Superior temporal gyrus (tissue), 1 donor: ENCODE data around the gene LIPT2.
A peak's percentile ranks its signal among the peaks of the same experiment; 100 is the strongest.
"Not testable (repeated sequence)": the region's sequence is repeated elsewhere in the genome, so short reads cannot be mapped to it uniquely, and the experiment has no call there.

Experiments
- DNase-seq: peaks from one replicate; pipeline ENCODE4 v3.0.0-alpha.2; 2016; ENCODE audit errors: extremely low spot score

LIPT2 gene

GRCh38 chr11:74492974-74493790, at the start of gene LIPT2:
TSS of gene LIPT2 (minus strand) at chr11:74493724. CDS start at chr11:74493703, 21 bp downstream.
- DNase-seq: peak; percentile 85

GRCh38 chr11:74541466-74541865, 47.9 kb upstream of the LIPT2 start:
- no peak for DNase-seq

GRCh38 chr11:74540270-74540669, 46.7 kb upstream of the LIPT2 start:
- DNase-seq: no peak

DNA sequence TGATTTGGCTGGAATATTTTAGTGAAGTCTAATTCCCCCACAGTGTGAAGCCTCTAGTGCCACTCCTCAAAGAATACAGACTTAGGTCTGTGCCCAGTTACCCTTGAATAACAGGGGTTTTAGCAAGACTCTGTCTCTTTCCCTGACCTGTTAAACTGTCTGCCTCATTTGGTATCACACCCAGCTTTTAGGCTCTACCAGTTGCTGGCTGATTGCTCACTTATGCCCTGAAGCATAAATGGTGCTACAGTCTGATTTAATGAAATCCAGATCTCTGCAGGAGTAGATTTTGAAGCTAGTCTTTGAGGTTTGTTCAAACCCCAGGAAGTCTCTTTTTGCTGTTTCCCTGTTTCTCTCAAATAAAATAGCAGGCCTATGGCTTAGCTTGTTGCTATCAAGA, 45.2 kb upstream of the LIPT2 start:
- DNase-seq: no peak

GRCh38 chr11:74535371-74536160, 42.0 kb upstream of the LIPT2 start:
- no peak for DNase-seq

DNA sequence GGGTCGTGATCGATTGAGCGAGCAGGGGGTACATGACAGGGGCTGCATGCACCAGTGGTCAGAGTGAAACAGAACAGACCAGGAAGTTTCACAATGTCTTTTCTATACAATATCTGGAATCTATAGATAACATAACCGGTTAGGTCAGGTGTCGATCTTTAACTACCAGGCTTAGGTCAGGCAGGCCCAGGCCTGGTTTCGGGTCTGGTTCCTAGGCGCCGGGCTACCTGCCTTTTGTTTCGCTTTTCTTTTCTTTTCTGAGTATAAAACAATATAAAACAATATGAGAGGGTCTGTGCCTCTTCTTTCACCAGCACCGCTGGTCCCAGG, 41.4 kb upstream of the LIPT2 start:
- DNase-seq: not testable (repeated sequence)

- no peak for DNase-seq
These were observed 40.9 kb upstream of the LIPT2 start for GRCh38 chr11:74534216-74534945.

- DNase-seq: no peak
These were observed 39.9 kb upstream of the LIPT2 start for GRCh38 chr11:74533421-74533820.

DNA sequence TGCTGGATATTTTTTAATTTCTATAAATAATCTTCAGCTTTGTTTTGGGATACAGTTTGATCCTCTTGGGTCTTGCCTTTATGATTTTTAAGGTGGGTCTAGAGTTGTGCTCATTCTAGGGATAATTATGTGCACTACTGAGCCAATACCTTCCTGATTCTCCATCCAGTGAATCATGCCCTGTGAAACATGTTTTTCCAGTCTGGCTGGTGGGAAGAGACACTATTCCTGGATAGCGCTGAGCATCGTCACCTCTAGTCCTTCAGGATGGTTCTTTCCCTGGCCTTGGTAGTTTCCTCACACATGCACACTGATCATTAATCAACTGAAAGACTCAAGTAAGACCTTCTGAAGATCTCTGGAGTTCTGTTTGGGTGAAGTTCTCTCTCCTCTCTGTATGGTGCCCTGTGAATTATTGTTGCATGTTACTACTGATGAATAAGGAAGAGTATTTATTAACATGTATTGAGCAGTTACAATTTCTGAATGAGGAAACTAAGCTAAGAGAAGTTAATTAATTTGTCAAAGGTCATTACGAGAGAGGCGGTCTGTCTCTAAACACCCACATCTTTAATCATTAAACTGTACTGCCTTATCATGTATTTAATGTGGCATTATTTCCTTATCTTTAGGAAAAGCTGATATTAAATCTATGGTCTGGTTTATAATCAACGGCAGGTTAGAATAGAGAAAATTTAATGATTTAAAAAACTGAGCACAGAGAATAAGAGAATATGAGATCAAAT, 39.1 kb upstream of the LIPT2 start:
- DNase-seq: no peak

- no peak for DNase-seq
These were observed 31.5 kb upstream of the LIPT2 start for GRCh38 chr11:74524978-74525377.

- DNase-seq: no peak
These were observed 31.0 kb upstream of the LIPT2 start for GRCh38 chr11:74524501-74524900.

GRCh38 chr11:74522776-74523175, 29.3 kb upstream of the LIPT2 start:
- no peak for DNase-seq

DNA sequence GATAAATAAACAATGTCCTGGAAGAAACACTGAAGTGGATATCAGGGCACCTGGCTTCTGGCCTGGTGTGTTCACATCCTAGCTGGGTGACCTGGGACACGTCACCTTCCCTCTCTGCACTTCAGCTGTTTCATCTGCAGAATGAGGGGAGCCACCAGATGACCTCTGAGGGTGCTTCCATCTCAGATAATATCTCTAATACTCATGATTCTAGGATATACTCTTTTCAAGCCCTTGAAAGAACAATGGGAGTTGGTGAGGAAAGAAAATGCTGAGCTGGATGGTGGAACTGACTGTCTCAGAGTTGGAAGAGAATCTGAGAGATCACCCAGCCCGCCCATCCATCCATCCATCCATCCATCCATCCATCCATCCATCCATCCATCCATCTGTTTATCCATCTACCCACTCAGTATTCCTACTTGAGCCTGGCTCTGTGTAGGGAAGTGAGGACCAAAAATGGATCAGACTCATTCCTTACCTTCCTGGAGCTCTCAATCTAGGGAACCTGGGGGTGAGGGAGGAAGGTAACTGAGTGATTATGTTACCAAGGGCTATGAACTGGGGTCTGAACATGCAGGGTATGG, 28.2 kb upstream of the LIPT2 start:
- DNase-seq: no peak

GRCh38 chr11:74520927-74521665, 27.6 kb upstream of the LIPT2 start:
- no peak for DNase-seq

- no peak for DNase-seq
These were observed 26.8 kb upstream of the LIPT2 start for GRCh38 chr11:74520316-74520715.

- DNase-seq: no peak
These were observed 26.2 kb upstream of the LIPT2 start for GRCh38 chr11:74519710-74520109.

DNA sequence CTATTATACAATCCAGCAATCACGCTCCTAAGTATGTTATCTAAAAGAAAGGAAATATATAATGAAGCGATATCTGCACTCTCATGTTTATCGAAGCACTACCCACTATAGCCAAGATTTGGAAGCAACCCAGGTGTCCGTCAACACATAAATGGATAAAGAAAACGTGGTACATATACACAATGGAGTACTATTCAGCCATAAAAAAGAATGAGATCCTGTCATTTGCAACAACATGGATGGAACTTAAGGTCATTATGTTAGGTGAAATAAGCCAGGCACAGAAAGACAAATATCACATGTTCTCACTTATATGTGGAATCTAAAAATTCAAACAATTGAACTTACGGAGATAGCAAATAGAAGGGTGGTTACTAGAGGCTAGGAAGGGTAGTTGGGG, 24.1 kb upstream of the LIPT2 start:
- not testable (repeated sequence) for DNase-seq

DNA sequence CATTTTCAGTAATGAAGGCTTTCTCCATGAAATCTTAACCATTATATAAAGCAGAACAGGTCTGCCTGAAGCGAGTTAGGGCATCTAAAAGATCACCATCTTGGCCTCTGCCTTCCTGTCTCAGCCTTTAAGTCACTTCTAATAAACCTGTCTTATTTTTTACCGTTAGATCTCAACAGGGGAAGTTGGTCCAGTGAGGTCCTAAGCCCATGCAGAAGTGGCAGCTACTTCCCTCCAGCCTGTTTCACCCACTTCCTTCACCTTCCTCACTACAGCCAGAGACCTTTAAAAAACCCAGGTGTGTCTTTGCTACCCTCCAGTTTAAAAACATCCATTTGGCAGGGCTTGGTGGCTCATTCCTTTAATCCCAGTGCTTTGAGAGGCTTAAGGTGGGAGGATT, 14.1 kb upstream of the LIPT2 start:
- DNase-seq: no peak

- no peak for DNase-seq
These were observed 13.3 kb upstream of the LIPT2 start for GRCh38 chr11:74506823-74507222.

DNA sequence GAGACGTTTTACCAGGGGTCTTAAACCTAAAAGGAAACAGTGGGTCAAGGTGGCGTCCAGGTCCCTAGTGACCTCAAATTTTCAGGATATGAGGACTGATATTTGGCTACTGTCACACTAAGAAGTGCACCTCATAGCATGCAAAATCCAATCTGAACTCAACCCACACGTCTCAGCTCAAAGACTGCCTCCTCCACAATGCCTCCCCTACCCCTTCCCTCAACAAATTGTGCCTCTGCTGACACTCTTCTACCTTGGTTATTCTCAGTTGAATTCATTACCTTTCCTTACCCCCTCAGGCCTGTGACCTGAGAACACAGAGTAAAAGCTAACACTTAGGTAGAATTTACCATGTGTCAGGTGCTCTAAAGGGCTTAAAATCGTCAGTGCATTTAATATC, 12.4 kb upstream of the LIPT2 start:
- no peak for DNase-seq
